Heart right ventricle (tissue), 16 donors: ENCODE data around the gene FUT7. TPM values are rescaled to one million over a fixed set of nuclear protein-coding genes. Genes with fewer than 3 reads are reported as not detected.

ENCODE experiments used
- ATAC-seq, 8 donors: fragments of 200-7000 bp; cut with Tn5 transposase; one replicate each; pipeline ENCODE4 v1.9.1; 2020; ENCODE audit warnings: mild to moderate bottlenecking in 8 of 8, moderate library complexity in 8 of 8, moderate number of reproducible peaks in 1 of 8
- DNase-seq, 2 donors: peaks; one replicate each; pipeline ENCODE4 v3.0.0-alpha.2; 2020
- H3K27ac ChIP-seq, 10 donors: fragments of 200-600 bp; sonication (generic) in 2 of 10; one replicate each; pipeline versions ENCODE4 v1.5.0 to v1.8.0; 2020 to 2022; ENCODE audit warnings: mild to moderate bottlenecking in 3 of 10
- H3K27me3 ChIP-seq, 7 donors: fragments of 200-600 bp; one replicate each; pipeline ENCODE4 v1.8.0; 2021 to 2022; ENCODE audit warnings: mild to moderate bottlenecking in 2 of 7
- H3K36me3 ChIP-seq, 9 donors: fragments of 200-600 bp; sonication (generic) in 1 of 9; one replicate each; pipeline versions ENCODE4 v1.5.0 to v1.8.0; 2020 to 2022; ENCODE audit warnings: mild to moderate bottlenecking in 2 of 9
- H3K4me1 ChIP-seq, 9 donors: fragments of 200-600 bp; sonication (generic) in 1 of 9; one replicate each; pipeline versions ENCODE4 v1.5.0 to v1.8.0; 2020 to 2022; ENCODE audit warnings: mild to moderate bottlenecking in 4 of 9
- H3K4me3 ChIP-seq, 10 donors: fragments of 200-600 bp; sonication (generic) in 2 of 10; one replicate each; pipeline versions ENCODE4 v1.5.0 to v1.8.0; 2020 to 2022; ENCODE audit warnings: mild to moderate bottlenecking in 7 of 10, moderate library complexity in 2 of 10
- H3K9me3 ChIP-seq, 11 donors: fragments of 200-600 bp in 10 of 11; sonication (generic) in 2 of 11; one replicate each; pipeline versions ENCODE4 v1.5.0 to v1.8.0; 2013 to 2022; ENCODE audit warnings: mild to moderate bottlenecking in 2 of 11, control low read depth in 1 of 11, moderate library complexity in 1 of 11
- CTCF ChIP-seq, 9 donors: fragments of 200-600 bp; sonication (generic) in 2 of 9; IDR thresholded peaks; one replicate each; pipeline versions ENCODE4 v1.5.0 to v1.8.0; 2021 to 2022; ENCODE audit warnings: antibody characterized with exemption in 9 of 9, mild to moderate bottlenecking in 5 of 9, moderate library complexity in 1 of 9
- WGBS, 2 donors: extraction: QIAGEN DNeasy Blood & Tissue Kit; methylation state at CpG; one replicate each; pipeline ENCODE4 v1.1.7; 2013; ENCODE audit warnings: inconsistent platforms in 1 of 2; 5-methylcytosine and 5-hydroxymethylcytosine counted together
- intact Hi-C, 10 donors: fragments of 100-400 bp; cut with DNase I; formaldehyde crosslinking; loops; one replicate each; pipeline versions ENCODE4 v1.11.1 to v1.14.2; 2022
- polyA plus RNA-seq, 2 donors: library from polyadenylated mRNA; stranded (reverse); fragments of 200-250 nt; gene quantifications; one replicate each; pipeline ENCODE4 v1.2.3, GENCODE V29; 2013
- total RNA-seq, 10 donors: library from RNA; stranded (reverse); fragmentation: NEBNext Ultra II Directional in 3 of 10; extraction: Animal tissue kit (Norgen Biotek cat#: 25700) in 3 of 10; gene quantifications; one replicate each; pipeline versions ENCODE4 v1.2.1 to v1.2.4, GENCODE V29; 2021 to 2023
- donor health status: Arrhythmogenic right ventricular cardiomyopathy.
- donor health status: ischemic (EF 13 %, LVEDD 7.1; RV severe dilation, severe dysfunction).
- donor health status: healthy with polysubstance abuse.
- donor health status: DM: no; HTN: yes; CAD: no.
- donor health status: DM: no; HTN: no; CAD: no.
- donor health status: ischemic (EF 25% LVEDD 6.9; RV normal size, moderate dysfunction).
- donor health status: ischemic (EF 25% LVEDD 5.7; RV mildly dilated, moderate dysfunction).
- donor health status: healthy.
- donor health status: DM: yes; HTN: yes; CAD: no.
- donor health status: Ischemic cardiomyopathy.
- donor health status: ischemic (EF 35%, LVEDD 5.7; RV mildly dilated, moderate dysfunction).
- donor health status: nonischemic (EF 11% LVEDD 7.7; RV severe dilation, severe dysfunction).
- donor health status: DM: yes; HTN: yes; CAD: no.
- donor health status: PGD.
- donor health status: ischemic (EF 29% LVEDD 5.4; RV normal size, mild dysfunction).
- donor health status: nonischemic (EF 23%, LVEDD 6.1; RV moderate dilation, normal function).

The FUT7 gene
- total and polyA plus RNA-seq, 12 donors = 0.07 to 0.30 (median 0.15) TPM; not detected in 5

- DNase-seq = peak in 1 of 2 donors; percentile 55
- H3K27ac ChIP-seq = peak overlapping the region; percentile 78 to 92 (median 88)
- ATAC-seq = peak in 5 of 8 donors; percentile 2 to 18 (median 9)
- peak overlapping the region; percentile 45 to 80 (median 68) for H3K4me3 ChIP-seq
- intact Hi-C loops = loop anchor here in 6 of 10 donors (1.0 to 2.0 kb wide), 4 partner anchors 19 to 25 kb away; partner anchors contain the start of gene SAPCD2 (in 1 of the 6)
- 2 to 3% methylated on average over 85 to 96 of the region's 96 CpGs for WGBS, 2 donors
- no peak for TF ChIP-seq CTCF (IDR thresholded peaks at IDR 0.05)
- H3K36me3 ChIP-seq = peaks cover 0 to 22% (median 6%) of the 10 kb centered on the region in 9 donors
- no peaks in the 10 kb centered on the region for H3K9me3 ChIP-seq
- H3K4me1 ChIP-seq = peaks cover 27 to 63% (median 40%) of the 10 kb centered on the region in 9 donors
- H3K27me3 ChIP-seq = peaks cover 0 to 68% (median 28%) of the 10 kb centered on the region in 7 donors
Measured at GRCh38 chr9:137045294-137046087, 13.6 kb upstream of the FUT7 start.

- peaks cover 0 to 31% (median 8%) of the 10 kb centered on the region in 9 donors for H3K36me3 ChIP-seq
- ATAC-seq (peak in 6 of 8 donors; percentile 10 to 35 (median 20)), DNase-seq (no peak)
- peak overlapping the region; percentile 78 to 92 (median 88) for H3K27ac ChIP-seq
- peaks cover 27 to 62% (median 40%) of the 10 kb centered on the region in 9 donors for H3K4me1 ChIP-seq
- intact Hi-C loops = no loop called here
- no peak for TF ChIP-seq CTCF (IDR thresholded peaks at IDR 0.05)
- H3K9me3 ChIP-seq = no peaks in the 10 kb centered on the region
- 41 to 58% methylated on average over 18 of the region's 18 CpGs for WGBS, 2 donors
- peak overlapping the region; percentile 44 to 80 (median 68) for H3K4me3 ChIP-seq
- peaks cover 0 to 60% (median 26%) of the 10 kb centered on the region in 7 donors for H3K27me3 ChIP-seq
Measured at GRCh38 chr9:137044502-137045177, 12.8 kb upstream of the FUT7 start.

- Histone ChIP-seq H3K4me1 (peaks cover 27 to 60% (median 40%) of the 10 kb centered on the region in 9 donors), H3K27ac (peak overlapping the region; percentile 78 to 92 (median 88)), H3K36me3 (peaks cover 2 to 37% (median 14%) of the 10 kb centered on the region in 9 donors), H3K27me3 (peaks cover 0 to 54% (median 20%) of the 10 kb centered on the region in 7 donors), H3K9me3 (no peaks in the 10 kb centered on the region), H3K4me3 (peak overlapping the region in 9 of 10 donors; percentile 57 to 80 (median 72))
- 66 to 81% methylated on average over 12 of the region's 12 CpGs for WGBS, 2 donors
- intact Hi-C loops = no loop called here
- no peak for TF ChIP-seq CTCF (IDR thresholded peaks at IDR 0.05)
- ATAC-seq = peak in 1 of 8 donors; percentile 1
- DNase-seq = no peak
Measured at GRCh38 chr9:137044037-137044436, 12.1 kb upstream of the FUT7 start.
